Uterus (tissue), 2 donors: ENCODE data around the gene AURKA.

ENCODE experiments used
- POLR2A ChIP-seq, 2 donors: fragments of 450-650 bp; IDR thresholded peaks; one replicate each; pipeline ENCODE4 v1.6.1; 2016; ENCODE audit warnings: antibody characterized with exemption in 2 of 2, mild to moderate bottlenecking in 1 of 2, moderate library complexity in 1 of 2
- TF ChIP-seq, protein P1 (sequence below), 4 experiments: fragments of 200-600 bp in 2 of 4; fragments of 450-650 bp in 2 of 4; sonication (generic) in 2 of 4; IDR thresholded peaks; one replicate each; pipeline ENCODE4 v1.5.1; 2016 to 2019; ENCODE audit warnings: antibody characterized with exemption in 4 of 4, mild to moderate bottlenecking in 2 of 4, moderate library complexity in 1 of 4

- TF ChIP-seq, protein P1, sequence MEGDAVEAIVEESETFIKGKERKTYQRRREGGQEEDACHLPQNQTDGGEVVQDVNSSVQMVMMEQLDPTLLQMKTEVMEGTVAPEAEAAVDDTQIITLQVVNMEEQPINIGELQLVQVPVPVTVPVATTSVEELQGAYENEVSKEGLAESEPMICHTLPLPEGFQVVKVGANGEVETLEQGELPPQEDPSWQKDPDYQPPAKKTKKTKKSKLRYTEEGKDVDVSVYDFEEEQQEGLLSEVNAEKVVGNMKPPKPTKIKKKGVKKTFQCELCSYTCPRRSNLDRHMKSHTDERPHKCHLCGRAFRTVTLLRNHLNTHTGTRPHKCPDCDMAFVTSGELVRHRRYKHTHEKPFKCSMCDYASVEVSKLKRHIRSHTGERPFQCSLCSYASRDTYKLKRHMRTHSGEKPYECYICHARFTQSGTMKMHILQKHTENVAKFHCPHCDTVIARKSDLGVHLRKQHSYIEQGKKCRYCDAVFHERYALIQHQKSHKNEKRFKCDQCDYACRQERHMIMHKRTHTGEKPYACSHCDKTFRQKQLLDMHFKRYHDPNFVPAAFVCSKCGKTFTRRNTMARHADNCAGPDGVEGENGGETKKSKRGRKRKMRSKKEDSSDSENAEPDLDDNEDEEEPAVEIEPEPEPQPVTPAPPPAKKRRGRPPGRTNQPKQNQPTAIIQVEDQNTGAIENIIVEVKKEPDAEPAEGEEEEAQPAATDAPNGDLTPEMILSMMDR (IDR thresholded peaks at IDR 0.05), result no peak
- no peak for TF ChIP-seq POLR2A (IDR thresholded peaks at IDR 0.05)
These were observed 18.1 kb downstream of the AURKA start for GRCh38 chr20:56373942-56374341.
